A549 treated with Hydrocortisone at 1 μM for 4 hours (cell line): ENCODE measurements around the gene HSFY2. TPM values are rescaled to one million over a fixed set of nuclear protein-coding genes. Genes with fewer than 3 reads are reported as not detected.

Experiments used
- total RNA-seq: library from RNA; stranded (reverse); fragments of 200-300 nt; extraction: Qiagen RNA extraction; gene quantifications from 5 replicates; pipeline ENCODE4 v1.2.3, GENCODE V29; 2022

The HSFY2 gene
- not detected in 5 replicates for total RNA-seq

GRCh38 chrY:18773635-18774034 is at the start of gene HSFY2:
Gene HSFY2 (minus strand): TSS chrY:18773735. CDS start chrY:18773618, 117 bp downstream.

Other genes starting within 250 kb of the HSFY2 start
- not detected in 5 replicates for gene HSFY1, start 227.0 kb downstream of the HSFY2 start, total RNA-seq